K562 (cell line): ENCODE measurements around the gene ARPP21. TPM values are rescaled to one million over a fixed set of nuclear protein-coding genes. Genes with fewer than 3 reads are reported as not detected.

ENCODE experiments used
- BCOR ChIP-seq: fragments of 450-650 bp; IDR thresholded peaks from 2 replicates; pipeline ENCODE4 v1.6.1; 2016
- PML ChIP-seq: IDR thresholded peaks from 2 replicates; pipeline ENCODE4 v1.6.1; 2012; ENCODE audit warnings: low read length, inconsistent platforms
- PYGO2 ChIP-seq: fragments of 450-650 bp; IDR thresholded peaks from 2 replicates; pipeline ENCODE4 v1.6.1; 2016; ENCODE audit warnings: mild to moderate bottlenecking, missing genetic modification characterization, moderate library complexity, missing compliant biosample characterization
- RBM22 ChIP-seq: fragments of 200-400 bp; formaldehyde crosslinking; IDR thresholded peaks from 2 replicates; pipeline ENCODE4 v1.6.1; 2018; ENCODE audit warnings: low read length, low read depth; ENCODE audit not compliant: poor library complexity, severe bottlenecking
- ZNF518B ChIP-seq: fragments of 250-450 bp; sonication (Bioruptor Pico); IDR thresholded peaks from 2 replicates; pipeline ENCODE4 v1.5.0; 2021; ENCODE audit warnings: mild to moderate bottlenecking, moderate library complexity
- polyA plus RNA-seq, 8 experiments: library from polyadenylated mRNA; depleted of rRNA in 4 of 8; stranded (reverse) in 5 of 8; unstranded in 3 of 8; fragments of >200 nt; fragmentation: Nextera tagmentation in 2 of 8; fragmentation: Illumina TruSeq in 1 of 8; extraction: Ambion mirVana in 2 of 8; extraction: Trizol in 1 of 8; gene quantifications; 2 replicates each; pipeline versions ENCODE4 v1.2.1 to v1.2.3, GENCODE V29; 2011 to 2014; ENCODE audit warnings: inconsistent platforms in 1 of 8, missing spikeins in 1 of 8
- total RNA-seq, 7 experiments: library from RNA; depleted of rRNA in 6 of 7; stranded (reverse); fragments of >200 nt in 6 of 7; fragmentation: Illumina TruSeq in 2 of 7; extraction: Trizol in 2 of 7; gene quantifications; 2 replicates each; pipeline versions ENCODE4 v1.2.1 to v1.2.3, GENCODE V29; 2011 to 2021; ENCODE audit warnings: low replicate concordance in 1 of 7
- TF ChIP-seq, protein P1 (sequence below): fragments of 200-400 bp; formaldehyde crosslinking; IDR thresholded peaks from 2 replicates; pipeline ENCODE4 v1.6.1; 2017; ENCODE audit warnings: mild to moderate bottlenecking, low read depth, low read length, moderate library complexity

Gene ARPP21
- total and polyA plus RNA-seq, 9 of the 15 experiments (the other 6 are each of a cell fraction or from before 2014, with no cell fraction given): not detected

GRCh38 chr3:35597490-35597889 lies 41.8 kb upstream of the ARPP21 start (continued):
- TF ChIP-seq ZNF518B (CRISPR knock-in tag): no peak
- no peak for TF ChIP-seq PML
- no peak for TF ChIP-seq BCOR
- TF ChIP-seq, protein P1, sequence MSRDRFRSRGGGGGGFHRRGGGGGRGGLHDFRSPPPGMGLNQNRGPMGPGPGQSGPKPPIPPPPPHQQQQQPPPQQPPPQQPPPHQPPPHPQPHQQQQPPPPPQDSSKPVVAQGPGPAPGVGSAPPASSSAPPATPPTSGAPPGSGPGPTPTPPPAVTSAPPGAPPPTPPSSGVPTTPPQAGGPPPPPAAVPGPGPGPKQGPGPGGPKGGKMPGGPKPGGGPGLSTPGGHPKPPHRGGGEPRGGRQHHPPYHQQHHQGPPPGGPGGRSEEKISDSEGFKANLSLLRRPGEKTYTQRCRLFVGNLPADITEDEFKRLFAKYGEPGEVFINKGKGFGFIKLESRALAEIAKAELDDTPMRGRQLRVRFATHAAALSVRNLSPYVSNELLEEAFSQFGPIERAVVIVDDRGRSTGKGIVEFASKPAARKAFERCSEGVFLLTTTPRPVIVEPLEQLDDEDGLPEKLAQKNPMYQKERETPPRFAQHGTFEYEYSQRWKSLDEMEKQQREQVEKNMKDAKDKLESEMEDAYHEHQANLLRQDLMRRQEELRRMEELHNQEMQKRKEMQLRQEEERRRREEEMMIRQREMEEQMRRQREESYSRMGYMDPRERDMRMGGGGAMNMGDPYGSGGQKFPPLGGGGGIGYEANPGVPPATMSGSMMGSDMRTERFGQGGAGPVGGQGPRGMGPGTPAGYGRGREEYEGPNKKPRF: no peak
- TF ChIP-seq PYGO2 (tag): no peak
- no peak for TF ChIP-seq RBM22
- TF ChIP-seq, all 486 proteins: peak for 0
